DMS79 treated with DMSO at 0.1 percent for 48 hours (cell line): ENCODE data around the gene GPR160.

Experiments used
- DNase-seq: peaks from one replicate; lab custom pipeline; 2025; lab: John Stamatoyannopoulos, UW

Gene GPR160

DNA sequence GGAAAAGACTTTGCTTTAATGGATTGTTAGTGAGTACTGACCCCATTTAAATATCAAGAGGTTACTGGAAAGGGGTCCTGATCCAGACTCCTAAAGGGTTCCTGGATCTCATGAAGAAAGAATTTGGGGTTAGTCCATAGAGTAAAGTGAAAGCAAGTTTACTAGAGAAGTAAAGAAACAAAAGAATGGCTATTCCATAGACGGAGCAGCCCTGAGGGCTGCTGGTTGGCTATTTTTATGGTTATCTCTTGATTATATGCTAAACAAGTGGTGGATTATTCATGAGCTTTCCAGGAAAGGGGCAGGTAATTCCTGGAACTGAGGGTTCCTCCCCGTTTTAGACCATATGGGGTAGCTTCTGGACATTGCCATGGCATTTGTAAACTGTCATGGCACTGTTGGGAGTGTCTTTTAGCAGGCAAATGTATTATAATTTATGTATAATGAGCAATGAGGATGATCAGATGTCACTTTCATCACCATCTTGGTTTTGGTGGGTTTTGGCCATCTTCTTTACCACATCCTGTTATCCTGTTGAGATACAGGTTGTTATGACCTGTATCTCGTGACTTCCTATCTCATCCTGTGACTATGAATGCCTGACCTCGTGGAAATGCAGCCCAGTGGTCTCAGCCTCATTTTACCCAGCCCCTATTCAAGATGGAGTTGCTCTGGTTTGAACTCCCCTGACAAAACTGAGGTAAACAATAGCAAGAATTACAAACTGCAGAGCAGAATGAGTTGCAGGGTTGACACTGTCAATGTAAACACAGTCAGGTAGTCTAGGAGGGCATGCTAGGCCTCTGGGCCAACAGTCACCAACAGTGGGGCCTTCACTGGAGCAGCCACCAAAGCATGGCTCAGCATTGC is 10.3 kb upstream of the GPR160 start:
- no peak for DNase-seq

DNA sequence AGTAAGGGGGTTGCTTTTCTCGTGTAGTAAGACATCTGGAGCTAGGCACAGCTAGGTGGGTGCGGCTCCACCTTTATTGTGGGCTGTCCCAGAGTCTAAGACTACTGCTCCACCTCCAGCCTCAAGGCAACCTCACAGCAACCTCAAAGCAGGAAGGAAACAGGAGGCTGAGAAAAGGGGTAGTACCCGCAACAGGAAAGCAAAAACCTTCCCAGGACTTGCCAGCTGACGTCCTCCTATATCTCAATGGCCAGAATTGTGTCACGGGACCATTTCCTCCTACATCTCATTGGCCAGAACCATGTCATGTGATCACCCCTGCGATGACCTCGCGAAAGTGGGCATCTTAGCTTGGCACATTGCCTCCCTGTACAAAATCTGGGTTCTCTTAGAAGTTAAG is 4.3 kb upstream of the GPR160 start:
- DNase-seq: no peak

- DNase-seq: peak; percentile 39
Measured at GRCh38 chr3:170038434-170039110, 777 bp downstream of the GPR160 start.

- peak; percentile 28 for DNase-seq
Measured at GRCh38 chr3:170040418-170040817, 2.6 kb downstream of the GPR160 start.

DNA sequence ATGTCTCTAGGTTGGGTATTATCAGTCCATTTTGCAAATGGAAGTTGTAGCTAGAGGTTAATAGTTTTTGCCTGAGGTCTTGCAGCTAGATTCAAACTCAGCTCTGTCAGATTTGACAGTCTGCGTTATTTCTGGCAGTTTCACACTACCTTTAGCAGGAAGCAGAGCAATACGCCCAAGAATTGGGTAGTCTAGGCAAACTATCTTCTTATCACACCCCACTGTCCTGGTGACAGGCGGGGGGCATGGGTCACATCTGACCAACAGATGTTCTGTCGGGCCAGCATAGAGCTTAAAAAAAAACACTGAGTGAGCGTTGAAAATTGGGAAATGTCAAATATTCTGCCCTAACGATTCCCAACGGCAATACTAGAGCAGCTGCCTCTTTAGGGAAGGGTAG is 5.7 kb downstream of the GPR160 start:
- no peak for DNase-seq

GRCh38 chr3:170044271-170044670 is 6.5 kb downstream of the GPR160 start:
- DNase-seq: no peak

DNA sequence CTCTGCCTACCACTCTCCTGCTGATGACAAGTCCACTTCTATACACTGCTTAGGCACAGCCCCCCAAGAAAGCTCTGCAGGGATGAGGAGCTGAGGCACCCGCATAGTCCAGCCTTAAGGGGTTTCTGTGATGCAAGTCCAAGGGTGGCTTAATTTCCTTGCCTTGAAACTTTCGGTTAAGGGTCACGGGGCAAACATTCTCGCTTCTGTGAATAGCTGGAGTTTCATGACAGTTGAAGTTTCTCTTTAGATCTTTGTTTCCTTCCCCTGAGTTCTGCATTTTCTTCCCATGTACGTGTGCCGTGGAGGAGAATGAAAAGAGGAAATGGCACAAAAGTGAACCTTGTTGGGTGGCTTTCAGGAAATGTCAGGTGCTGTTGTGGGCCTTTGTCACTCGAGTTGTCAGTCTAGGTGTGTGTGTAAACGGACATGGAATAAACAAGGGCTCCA is 7.0 kb downstream of the GPR160 start:
- DNase-seq: no peak

GRCh38 chr3:170046269-170047132 is 8.7 kb downstream of the GPR160 start:
- no peak for DNase-seq

- DNase-seq: no peak
Measured at GRCh38 chr3:170047133-170047404, 9.3 kb downstream of the GPR160 start.

GRCh38 chr3:170049146-170050000 is 11.6 kb downstream of the GPR160 start:
- DNase-seq: no peak

DNA sequence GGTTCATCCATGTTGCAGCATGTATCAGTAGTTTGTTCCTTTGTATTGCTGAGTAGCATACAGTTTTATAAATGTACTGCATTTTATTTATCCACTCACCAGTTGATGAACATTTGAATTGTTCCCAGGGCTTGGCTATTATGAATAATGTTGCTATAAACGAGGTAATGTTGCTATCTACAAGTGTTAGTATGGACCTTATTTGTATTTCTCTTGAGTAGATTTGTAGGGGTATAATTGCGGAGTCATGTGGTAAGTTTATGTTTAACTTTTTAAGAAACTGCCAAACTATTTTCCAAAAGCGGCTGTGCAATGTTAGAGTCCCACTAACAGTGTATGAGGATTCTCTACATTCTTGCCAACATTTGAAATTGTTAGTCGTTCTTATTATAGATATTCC is 13.0 kb downstream of the GPR160 start:
- no peak for DNase-seq

DNA sequence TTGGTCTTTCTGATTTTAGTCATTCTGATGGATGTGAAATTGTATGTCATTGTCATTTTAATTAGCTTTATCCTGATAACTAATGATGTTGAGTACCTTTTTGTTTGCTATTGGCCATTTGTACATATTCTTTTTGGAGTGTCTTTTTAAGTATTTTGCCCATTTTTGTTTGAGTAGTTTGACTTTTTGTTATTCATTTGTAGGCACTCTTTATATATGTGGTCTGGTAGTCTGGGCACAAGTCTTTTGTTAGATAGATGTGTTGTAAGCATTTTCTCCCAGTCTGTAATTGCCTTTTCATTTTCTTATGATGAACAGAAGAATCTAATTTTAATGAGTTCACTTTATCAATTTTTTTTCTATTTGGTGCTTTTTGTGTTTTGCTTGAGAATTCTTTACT is 14.6 kb downstream of the GPR160 start:
- no peak for DNase-seq

- DNase-seq: no peak
Measured at GRCh38 chr3:170054204-170054603, 16.4 kb downstream of the GPR160 start.

DNA sequence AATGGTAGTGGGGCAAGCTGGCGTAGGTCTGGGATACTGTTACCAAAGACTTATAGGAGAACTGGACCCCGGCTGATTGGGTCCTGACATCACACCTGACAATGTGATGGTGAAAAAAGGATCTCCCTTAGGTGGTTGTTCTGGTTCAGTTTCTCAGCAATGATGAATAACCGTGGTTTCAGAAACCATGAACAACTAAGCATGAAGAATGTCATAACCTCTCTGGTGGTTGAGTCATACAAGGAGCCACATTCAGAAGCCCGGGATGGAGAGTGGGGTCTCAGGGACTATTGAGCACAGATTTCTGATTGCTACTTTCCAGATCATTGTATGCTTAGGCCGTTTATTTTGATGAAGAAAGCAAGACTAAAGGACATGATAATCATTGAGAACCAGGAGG is 17.4 kb downstream of the GPR160 start:
- no peak for DNase-seq

DNA sequence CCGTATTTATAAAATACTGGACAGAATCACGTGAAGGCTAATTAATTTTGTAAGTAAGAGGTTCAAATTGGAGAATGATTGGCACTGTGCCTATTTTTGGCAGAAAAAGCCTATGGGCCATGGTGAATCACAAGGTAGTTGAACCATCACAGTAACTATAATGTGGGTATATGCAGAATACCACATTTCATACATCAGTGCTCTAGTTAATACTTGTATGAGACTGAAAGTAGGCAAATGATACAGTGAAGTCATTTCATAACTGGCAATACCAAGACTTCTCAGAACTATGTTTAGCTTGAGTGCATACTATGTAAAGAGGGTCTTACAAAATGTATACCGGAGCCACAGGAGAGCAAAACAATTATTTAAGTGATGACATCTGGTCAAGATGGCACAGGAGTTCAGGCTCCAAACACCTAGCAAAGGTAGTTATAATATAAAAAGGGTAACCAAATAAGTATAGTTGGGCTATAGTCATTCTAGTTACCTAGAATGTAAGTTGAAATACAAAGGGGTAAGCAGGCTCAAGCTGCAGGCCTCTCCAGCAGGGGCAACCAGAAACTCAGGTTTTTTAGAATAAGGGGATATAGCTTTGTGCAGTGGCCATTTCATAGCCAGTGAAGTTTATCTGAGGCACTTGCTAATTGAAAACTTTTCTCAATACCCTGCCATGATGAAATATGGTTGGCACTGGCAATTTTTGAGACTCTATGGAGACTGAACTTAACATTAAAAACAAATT is 19.1 kb downstream of the GPR160 start:
- no peak for DNase-seq

DNA sequence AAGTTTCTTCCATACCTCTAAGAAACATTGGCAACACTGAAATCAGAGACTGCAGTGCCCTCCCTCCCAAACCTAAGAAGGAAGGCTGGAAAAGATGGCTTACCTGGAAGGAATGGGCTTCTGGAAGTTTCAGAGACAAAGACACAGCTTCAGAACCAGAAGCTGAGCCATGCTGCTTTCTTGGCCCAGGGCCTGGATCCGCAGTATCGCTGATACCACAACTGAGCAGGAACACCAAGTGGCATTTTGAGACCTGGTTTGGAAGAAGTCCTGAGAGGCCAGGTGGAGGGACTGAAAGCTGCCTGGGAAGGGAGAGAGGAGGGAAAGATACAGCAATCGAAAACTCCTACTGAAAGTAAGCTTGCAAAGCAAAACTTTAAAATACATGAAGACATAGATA is 19.8 kb downstream of the GPR160 start:
- no peak for DNase-seq

- DNase-seq: no peak
Measured at GRCh38 chr3:170058127-170058526, 20.3 kb downstream of the GPR160 start.

DNA sequence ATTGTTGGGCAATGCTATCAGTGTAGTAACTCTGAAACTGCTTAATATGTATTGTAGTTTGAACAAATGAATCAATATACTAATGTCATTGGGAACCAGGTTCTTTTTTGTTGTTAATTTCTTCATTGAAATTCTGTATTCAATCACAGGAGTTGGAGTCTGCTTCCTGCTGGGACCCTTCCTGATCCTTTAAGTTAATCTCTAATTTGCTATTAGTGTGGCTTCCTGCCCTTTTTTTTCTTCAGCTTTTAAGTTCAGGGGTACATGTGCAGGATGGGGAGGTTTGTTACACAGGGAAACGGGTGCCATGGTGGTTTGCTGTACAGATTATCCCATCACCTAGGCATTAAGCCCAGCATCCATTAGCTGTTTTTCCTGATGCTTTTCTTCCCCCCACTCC is 21.7 kb downstream of the GPR160 start:
- DNase-seq: no peak

DNA sequence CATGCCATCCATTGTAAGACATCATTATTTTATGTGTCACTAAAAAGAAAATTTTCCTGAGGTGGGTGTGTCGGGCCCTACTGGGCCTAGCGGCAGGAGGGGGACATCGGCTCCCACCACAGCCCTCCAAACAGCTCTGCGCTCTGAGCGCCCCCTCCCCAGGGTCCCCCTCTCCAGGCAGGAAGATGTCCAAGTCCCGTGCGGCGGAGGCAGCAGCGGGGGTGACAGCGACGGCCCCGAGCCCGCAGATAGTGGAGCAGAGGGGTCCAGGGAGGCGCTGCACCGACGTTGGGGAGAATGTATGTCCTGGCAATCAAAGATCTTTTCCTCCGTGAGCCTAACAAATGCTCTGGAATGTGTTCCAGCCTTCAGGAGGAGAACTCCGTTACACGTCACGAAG is 24.3 kb downstream of the GPR160 start:
- no peak for DNase-seq

DNA sequence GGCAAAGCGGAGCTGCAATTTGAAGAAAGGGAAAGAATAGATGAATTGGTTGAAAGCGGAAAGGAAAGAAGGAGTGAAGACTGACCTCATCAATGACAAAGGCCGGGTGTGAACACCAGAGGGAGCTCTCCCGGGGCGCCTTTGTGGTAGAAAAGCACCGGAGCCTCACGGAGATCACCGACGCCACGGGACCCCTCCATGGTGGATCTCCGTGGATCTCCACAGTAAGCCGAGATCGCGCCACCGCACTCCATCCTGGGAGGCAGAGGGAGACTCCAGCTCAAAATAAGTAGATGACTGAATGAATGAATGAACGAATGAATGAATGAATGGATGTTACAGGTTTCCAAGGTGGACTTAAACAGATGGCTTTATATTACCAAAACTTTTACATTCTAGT is 25.0 kb downstream of the GPR160 start:
- DNase-seq: no peak

DNA sequence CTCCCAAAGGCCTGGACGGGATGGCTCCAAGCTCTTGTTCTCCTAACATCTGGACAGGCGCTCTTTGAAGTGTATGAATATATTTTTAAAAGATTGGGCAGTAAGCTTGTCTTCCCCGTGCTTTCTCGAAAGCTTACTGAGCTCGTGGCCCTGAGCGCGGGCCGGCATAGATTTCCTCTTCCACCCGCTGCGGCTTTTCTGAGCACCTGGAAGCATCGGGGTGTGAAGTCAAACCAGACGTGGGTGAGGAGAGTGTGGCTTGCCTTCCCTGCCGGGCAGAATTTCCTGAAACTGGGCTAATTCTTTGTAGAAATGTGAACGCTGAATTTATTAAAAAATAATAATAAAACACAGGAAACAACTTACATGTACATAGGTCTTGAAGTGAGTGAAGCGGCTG is 25.9 kb downstream of the GPR160 start:
- DNase-seq: no peak
